GM21786 (cell line): ENCODE data around the gene ANO2.

Experiments used
- ATAC-seq: cut with Tn5 transposase; IDR thresholded peaks from one replicate; pipeline ENCODE4 v1.9.1; 2021; ENCODE audit not compliant: unreplicated experiment

The ANO2 gene

GRCh38 chr12:5522432-5523335 lies 422.4 kb downstream of the ANO2 start:
- no peak for ATAC-seq

GRCh38 chr12:5521456-5522325 lies 423.4 kb downstream of the ANO2 start:
- no peak for ATAC-seq

- no peak for ATAC-seq
Measured at GRCh38 chr12:5520831-5521230, 424.2 kb downstream of the ANO2 start.

- ATAC-seq: no peak
Measured at GRCh38 chr12:5520037-5520436, 425.0 kb downstream of the ANO2 start.

GRCh38 chr12:5518584-5519365 lies 426.3 kb downstream of the ANO2 start:
- no peak for ATAC-seq

GRCh38 chr12:5516371-5517241 lies 428.5 kb downstream of the ANO2 start:
- ATAC-seq: no peak

GRCh38 chr12:5515458-5515857 lies 429.6 kb downstream of the ANO2 start:
- no peak for ATAC-seq

- ATAC-seq: no peak
Measured at GRCh38 chr12:5514545-5514944, 430.5 kb downstream of the ANO2 start.

- no peak for ATAC-seq
Measured at GRCh38 chr12:5514016-5514415, 431.0 kb downstream of the ANO2 start.

GRCh38 chr12:5513406-5513805 lies 431.7 kb downstream of the ANO2 start:
- ATAC-seq: no peak
